HG02571 (cell line): ENCODE results near the gene BRCA2.

ENCODE experiments used
- ATAC-seq: cut with Tn5 transposase; IDR thresholded peaks from one replicate; pipeline ENCODE4 v1.9.1; 2021; ENCODE audit warnings: mild to moderate bottlenecking, moderate library complexity; ENCODE audit not compliant: unreplicated experiment

Gene BRCA2

GRCh38 chr13:32378012-32378411 lies 62.7 kb downstream of the BRCA2 start:
- ATAC-seq: no peak

DNA sequence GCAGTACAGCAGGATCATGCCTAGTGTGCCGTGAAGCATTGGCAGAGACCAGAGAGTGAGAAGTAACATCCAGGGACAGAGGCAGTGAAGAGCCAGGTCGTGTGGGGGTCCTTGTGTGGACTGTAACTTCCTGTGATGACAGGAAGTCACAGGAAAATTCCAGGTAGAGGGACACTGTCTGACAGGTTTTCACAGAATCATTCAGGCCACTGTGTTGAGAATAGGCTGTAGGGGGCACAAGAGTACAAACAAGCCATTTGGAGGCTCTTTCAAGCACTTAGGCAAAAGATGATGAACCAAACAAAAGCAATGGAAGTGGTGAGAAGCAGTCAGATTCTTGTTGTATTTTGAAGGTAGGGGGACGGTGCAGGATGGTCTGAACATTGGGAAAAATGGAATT lies 66.2 kb downstream of the BRCA2 start:
- no peak for ATAC-seq

DNA sequence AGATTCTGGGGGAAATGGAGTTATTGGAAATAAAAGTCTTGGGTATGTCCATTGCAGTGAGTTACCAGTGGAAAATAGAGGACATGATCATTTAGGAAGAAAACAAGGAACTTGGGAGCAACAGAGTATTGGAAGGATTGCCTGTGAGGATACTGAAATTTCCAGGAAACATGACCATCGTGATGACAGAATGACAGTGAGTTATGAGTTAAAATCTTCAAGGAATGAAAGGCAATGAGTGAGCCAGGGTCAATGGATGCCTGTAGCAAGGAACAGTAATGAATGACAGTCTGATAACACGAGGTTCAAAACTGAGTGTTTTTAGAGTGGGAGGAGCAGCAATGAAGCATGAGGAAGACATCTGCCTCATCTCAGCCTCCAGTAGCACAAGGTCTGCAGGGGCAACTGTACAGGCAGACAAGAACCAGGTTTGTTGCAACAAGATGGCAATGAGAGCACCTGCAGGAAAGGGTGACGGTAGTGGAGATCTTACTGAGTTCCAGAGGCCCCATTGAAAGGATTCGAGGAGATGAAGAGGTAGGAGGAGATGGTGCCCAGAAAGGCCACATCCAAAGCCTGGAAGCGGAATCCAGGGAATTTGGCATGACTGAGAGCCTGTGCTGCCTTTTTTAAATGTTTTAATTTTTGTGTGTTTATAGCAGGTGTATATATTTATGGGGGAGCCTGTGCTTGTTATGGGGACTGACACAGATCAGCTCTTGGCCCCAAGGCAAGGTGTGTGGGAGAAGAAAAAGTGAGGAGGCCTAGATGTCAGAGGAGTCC lies 68.7 kb downstream of the BRCA2 start:
- no peak for ATAC-seq

GRCh38 chr13:32384702-32385101 lies 69.4 kb downstream of the BRCA2 start:
- no peak for ATAC-seq

GRCh38 chr13:32385410-32385809 lies 70.1 kb downstream of the BRCA2 start:
- no peak for ATAC-seq

DNA sequence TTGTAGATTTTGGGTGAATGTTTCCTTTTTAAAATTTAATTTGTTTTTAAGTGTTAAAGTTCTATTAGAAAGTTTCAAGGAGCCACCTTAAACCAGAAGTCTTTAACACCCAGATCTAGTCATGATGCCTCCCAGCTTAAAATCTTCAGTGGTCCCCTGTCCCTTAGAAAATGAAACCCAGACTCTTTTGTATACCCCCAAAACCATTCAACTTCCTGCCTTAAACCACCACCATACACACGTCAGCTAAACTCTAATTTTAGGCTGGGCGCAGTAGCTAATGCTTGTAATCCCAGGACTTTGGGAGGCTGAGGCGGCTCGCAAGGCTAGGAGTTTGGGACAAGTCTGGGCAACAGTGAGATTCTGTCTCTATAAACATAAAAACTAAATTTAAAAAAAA lies 74.7 kb downstream of the BRCA2 start:
- ATAC-seq: no peak

DNA sequence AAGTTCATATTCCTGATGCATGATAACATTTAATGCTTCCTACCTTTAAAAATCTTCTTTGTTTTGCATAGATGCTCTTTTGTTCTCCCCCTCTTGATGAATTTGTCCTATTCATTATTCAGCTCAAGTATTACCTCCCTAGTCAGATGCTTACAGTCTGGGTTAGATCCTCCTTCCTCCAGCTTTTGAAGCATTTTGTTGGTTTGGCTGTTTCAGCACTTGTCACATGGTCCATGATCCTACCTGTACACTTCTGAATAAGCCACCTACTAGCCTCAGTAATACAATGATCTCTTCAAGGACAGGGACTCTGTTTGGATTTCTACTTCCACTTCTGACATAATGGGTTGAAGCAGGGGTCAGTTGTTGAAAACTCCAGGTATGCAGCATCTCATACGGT lies 75.2 kb downstream of the BRCA2 start:
- no peak for ATAC-seq

- ATAC-seq: no peak
Observed at GRCh38 chr13:32391101-32391619, 75.9 kb downstream of the BRCA2 start.

- ATAC-seq: no peak
Observed at GRCh38 chr13:32403108-32403507, 87.8 kb downstream of the BRCA2 start.

- peak; percentile 54 for ATAC-seq
Observed at GRCh38 chr13:32407854-32408253, 92.5 kb downstream of the BRCA2 start.

- ATAC-seq: no peak
Observed at GRCh38 chr13:32408296-32409000, 93.1 kb downstream of the BRCA2 start.

DNA sequence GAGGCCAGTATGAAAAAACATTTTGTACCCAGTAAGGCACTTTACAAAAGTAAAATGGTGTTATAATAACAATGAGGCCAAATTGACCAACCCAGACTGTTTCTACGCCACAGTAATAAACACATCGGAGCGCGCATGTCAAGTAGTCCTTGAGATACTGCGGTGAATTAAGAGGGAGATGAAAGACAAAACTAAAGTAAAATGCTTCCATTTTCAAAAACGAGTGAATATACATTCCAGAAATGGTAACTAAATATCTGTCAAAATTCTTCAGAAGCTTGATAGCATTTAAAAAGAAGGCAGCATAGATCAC lies 93.6 kb downstream of the BRCA2 start:
- no peak for ATAC-seq

DNA sequence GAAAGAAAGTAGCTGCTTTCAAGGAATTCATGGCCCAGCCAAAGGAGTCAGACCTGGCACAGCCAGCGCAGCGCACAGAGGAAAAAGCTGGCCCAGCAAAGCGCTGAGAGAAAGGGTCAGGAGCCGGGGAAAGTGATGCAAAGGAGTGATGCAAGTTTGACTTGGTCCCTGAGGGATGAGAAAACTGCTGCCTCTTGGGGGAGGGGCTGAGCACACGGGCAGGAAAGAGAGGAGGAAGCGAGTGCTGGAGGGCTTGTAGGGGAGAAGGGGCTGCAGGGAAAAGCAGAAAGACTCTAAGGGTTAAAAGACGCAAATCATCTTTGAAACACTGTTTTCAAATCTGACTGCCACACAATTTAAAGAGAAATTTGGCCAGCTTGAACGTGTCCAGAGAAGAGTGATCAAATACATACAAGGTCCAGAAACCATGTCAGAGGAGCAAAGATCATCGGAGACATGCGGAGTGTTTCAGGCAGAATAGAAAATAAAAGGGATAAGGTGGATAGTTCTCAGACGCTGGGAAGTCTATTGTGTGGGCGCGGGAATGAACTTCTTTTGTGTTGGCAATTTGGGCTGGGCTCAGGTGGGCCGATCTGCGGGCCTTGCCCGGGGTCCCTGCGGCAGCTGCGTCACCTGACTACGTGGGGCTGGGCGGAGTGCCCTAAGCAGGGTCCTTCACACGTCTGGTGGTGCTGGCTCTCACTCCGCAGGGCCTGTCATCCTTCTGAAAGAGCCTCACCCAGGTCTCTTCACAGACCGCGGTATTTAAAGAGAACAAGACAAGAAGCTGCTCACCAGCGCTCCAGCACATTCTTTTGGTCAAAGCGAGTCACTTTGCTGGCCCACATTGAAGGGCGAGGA lies 94.5 kb downstream of the BRCA2 start:
- no peak for ATAC-seq

- no peak for ATAC-seq
Observed at GRCh38 chr13:32413284-32413683, 98.0 kb downstream of the BRCA2 start.

DNA sequence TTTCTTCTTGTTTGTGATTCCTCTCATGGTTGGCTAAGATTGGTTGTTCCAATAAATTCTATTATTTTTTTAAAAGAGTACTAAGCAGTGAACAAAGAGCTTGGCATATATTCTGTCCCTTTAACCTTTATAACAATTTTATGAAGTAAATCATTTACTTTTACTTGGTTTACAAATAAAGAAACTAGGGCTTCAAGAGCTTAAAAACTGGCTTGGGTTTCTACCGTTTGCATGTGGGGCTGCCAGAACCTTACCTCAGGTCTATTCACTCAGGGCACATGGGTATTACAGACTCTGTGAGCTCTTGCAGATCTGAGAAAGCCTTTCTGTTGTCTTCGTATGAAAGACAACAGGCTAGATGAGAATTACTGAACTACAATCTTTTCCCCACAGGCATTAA lies 99.3 kb downstream of the BRCA2 start:
- no peak for ATAC-seq

DNA sequence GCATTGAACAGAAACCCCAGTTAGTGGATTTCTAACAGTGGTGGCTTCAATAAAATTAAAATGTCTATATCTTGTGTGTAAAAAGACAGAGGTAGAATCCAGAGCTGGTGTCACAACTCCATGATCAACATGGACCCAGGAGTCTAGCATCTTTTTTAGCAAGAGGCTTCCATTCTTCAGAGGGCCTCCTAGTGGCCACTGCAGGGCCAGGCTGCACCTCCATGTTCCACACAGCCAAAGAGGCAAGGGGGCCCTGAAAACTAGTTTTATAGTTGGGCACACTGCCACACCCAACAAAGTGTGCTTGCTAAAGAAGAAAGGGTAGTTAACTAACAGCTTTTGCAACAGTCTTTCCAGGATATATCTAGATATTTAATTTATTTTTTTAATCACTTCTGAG lies 99.7 kb downstream of the BRCA2 start:
- ATAC-seq: no peak

DNA sequence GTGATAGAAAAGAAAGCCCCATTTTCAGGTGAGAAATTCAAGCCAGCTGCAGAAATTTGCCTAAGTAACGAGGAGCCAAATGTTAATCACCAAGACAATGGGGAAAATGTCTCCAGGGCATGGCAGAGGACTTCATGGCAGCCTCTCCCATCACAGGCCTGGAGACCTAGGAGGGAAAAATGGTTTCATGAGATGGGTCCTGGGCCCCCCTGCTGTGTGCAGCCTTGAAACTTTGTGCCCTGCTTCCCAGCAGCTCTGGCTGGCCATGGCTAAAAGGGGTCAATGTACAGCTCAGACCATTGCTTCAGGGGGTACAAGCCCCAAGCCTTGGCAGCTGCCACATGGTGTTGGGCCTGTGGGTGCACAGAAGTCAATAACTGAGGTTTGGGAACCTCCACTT lies 102.7 kb downstream of the BRCA2 start:
- ATAC-seq: no peak

- ATAC-seq: no peak
Observed at GRCh38 chr13:32419862-32420261, 104.6 kb downstream of the BRCA2 start.

- no peak for ATAC-seq
Observed at GRCh38 chr13:32423592-32423991, 108.3 kb downstream of the BRCA2 start.

GRCh38 chr13:32425158-32425557 lies 109.8 kb downstream of the BRCA2 start:
- no peak for ATAC-seq

DNA sequence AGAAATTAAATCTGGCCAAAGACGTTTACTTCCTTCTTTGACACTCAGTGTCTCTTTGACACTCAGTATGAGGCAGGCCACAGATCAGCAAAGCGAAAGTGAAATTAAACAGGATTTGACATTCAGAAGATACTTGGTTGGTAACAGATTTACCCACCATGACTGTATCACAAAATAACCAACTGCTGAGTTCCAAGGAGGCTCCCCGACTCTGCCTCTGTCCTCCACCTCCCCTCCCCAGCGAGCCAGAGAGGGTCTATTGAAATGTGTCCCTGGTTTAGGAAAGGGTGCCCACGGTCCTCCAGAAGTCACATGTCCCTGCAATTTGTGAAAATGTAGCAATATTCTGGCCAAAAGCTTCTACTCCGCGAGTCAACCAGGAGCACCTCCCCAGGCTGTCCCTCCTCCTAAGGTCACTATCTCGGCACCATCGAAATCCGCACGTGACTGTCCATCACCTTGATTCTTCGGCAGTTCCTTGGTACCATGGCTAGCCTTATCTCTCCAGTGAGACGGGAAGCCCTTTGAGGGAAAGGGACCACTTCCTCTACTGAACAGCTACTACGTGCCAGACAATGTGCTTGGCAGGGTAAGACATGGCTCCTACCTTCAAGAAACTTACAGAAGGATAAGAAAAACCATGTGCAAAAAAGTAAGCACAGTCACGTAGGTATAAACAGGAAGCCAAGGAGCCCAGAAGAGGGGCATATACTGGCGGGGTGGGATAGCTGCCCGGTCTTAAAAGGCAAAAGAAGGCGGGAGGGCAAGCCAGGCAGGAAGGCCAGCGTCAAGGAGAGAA lies 111.1 kb downstream of the BRCA2 start:
- peak; percentile 29 for ATAC-seq
